HG03460 (cell line): ENCODE results near the gene PDE3B.
"Not testable (repeated sequence)": the region's sequence is repeated elsewhere in the genome, so short reads cannot be mapped to it uniquely, and the experiment has no call there.

Source experiments
- ATAC-seq: cut with Tn5 transposase; IDR thresholded peaks from one replicate; pipeline ENCODE4 v1.9.1; 2021; ENCODE audit not compliant: unreplicated experiment

PDE3B gene

DNA sequence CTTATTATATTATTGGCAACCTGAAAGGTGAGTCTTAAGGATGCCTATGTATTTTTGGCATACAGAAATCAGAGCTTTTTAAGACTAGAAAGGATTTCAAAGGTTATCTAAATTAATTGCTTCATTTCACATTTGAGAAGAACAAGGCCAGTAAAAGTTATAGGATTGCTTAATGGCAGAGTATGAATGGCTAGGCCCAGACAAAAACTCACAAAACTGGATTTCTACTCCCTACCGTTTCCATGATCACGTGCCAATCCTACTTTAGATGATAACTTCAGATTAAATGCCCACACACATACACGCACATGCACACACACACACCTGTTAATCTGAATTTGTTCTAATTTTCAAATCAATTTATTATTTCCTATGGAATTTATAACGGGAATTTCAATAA lies 1.8 kb upstream of the PDE3B start:
- ATAC-seq = no peak

DNA sequence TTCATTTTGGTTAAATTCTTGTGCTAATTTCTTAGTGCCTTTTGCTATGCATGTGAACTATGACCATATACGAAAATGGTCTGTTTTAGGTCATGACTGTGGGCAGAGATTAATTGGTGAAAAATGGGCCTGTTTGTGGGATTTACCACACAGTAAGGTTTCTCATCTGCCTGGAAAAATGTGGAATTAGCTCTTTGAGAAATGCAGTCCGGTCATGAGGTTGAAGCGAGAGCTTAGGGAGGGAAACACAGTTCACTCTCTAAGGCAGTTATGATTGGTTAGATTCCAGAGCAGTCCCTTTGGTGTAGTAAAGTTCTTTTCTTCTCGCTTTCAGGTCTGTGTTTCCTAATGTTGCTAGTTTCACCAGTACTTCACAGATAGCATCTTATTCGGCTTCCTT lies 1.2 kb upstream of the PDE3B start:
- no peak for ATAC-seq

DNA sequence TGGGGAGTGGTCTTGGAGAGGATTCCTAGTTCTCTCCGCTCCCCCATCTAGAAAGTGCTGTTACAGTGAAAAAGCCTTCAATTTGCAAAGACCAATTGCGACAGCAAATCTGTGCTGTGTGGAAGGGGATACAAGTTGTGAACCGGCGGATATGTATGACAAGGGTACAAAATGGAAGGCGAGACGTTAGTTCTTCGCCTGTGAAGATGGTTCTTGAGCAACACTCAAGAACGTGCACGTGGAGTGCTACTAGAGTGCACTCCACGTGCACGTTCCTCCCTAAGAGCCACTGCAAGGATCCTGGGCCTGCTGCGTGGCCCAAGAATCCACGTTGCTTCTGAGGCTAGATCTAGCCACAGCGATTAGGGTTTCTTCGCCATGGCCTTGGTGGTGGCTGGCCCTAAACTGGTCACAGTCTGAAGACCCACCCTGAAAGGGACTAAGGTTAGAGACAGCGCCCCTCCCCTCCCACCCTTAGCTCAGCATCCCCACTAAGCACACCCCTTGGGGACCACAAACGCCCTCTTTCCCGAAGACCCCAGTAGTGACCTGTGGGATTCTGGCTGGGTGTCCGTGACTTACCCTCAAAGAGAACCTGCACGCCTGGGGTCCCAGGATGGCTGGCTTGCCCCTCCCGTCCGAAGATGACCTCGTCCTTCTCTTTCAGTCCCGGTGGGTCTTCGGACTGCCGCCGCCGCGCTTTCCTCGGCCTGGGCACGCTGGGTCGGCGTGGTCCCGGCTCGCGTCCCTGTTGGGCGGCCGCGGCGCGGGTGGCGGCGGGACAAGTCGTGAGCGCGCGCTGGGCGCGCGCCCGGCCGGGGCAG lies 519 bp upstream of the PDE3B start:
- no peak for ATAC-seq

DNA sequence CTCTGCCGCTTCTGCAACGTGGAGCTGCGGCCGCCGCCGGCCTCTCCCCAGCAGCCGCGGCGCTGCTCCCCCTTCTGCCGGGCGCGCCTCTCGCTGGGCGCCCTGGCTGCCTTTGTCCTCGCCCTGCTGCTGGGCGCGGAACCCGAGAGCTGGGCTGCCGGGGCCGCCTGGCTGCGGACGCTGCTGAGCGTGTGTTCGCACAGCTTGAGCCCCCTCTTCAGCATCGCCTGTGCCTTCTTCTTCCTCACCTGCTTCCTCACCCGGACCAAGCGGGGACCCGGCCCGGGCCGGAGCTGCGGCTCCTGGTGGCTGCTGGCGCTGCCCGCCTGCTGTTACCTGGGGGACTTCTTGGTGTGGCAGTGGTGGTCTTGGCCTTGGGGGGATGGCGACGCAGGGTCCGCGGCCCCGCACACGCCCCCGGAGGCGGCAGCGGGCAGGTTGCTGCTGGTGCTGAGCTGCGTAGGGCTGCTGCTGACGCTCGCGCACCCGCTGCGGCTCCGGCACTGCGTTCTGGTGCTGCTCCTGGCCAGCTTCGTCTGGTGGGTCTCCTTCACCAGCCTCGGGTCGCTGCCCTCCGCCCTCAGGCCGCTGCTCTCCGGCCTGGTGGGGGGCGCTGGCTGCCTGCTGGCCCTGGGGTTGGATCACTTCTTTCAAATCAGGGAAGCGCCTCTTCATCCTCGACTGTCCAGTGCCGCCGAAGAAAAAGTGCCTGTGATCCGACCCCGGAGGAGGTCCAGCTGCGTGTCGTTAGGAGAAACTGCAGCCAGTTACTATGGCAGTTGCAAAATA lies 816 bp downstream of the PDE3B start:
- peak; percentile 42 for ATAC-seq

DNA sequence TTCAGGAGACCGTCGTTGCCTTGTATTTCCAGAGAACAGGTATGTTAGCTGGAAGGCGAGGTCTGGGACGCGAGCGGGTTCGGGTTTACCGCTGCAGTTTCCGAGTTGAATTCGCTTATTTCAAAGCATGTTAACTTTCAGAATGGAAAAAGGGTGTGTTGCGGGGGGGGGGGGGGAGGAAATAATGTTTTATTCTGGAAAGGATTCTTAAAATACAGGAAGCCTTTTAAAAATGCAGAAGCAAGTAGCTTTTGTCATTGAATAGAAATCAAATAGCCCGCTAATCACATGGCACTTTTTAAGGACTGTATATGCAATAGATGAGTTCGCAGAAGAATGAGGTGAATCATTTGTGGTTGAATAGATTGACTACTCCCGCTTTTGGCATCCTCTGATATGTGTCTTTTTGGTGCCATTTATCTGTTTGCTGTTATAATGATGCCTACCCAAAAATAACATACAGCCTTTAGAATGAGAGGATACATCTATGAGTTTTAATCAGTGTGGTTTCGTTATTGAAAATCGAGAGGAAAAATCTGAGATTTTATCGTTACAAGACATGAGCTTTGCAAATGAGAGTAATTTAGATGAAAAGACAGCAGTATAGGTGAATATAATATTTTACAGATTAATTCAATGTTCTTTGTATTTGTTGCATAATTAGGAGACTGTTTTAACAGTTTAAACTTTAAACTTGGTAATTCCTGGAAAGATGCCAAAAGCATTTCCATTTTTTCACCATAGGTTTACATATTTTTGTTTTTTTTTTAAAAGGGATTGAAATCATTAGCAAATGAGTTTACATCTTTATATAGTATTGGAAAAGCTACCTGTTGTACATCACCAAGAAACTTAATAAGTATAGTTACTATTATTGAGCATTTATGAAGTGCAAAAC lies 1.7 kb downstream of the PDE3B start:
- no peak for ATAC-seq

DNA sequence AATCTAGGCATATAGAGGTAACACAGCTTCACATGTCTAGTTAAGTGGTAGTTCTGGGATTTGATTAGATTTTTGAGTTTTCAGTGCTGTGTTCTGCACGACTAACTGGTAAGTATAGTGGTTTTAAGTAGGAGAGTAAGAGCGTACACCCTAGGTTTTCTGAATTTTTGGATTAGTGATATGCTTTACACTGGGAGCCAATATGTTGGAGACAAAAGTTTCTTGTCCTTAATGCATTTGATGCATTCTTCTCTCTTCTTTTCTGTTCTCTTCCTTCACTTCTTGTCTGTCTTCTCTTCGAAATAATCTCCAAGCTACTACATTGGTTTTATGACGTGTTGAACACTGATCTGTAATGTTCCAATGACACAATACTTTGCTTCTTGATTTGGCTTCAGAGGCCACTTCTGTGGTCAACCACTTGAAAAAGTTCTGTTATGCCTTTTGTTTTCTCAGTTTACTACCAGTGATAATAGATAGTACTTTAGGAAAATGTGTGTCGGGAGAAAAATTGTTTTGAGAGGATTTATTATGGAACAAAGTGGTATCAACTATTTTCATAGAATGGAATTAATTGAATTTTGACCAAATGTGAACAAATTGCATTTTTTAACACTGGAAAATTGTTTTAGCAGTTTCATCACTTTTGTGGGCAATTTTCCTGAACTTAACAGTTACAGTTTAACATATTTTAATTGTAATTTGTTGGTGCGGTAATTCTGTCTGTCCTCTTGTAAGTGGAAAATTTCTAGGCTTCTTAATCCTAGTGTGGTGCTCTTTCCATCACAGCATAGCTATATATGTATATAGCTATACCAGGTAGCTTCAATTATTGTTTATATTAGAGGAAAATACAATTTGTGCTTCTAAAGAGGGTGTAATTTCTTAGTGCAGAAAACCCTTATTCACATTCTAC lies 2.6 kb downstream of the PDE3B start:
- ATAC-seq = no peak

DNA sequence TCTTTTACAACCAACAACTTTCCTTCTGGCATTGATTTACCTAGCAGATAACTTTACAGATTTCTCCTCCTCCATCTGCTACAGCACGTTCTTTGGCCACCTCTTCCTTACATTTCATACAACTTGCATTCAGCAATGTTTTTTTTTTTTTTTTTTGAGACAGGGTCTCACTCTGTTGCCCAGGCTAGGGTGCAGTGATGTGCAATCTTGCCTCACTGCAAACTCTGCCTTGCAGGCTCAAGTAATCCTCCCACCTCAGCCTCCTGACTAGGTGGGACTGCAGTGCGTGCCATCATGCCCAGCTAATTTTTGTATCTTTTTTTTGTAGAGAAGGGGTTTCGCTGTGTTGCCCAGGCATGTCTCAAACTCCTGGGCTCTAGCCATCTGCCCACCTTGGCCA lies 6.5 kb downstream of the PDE3B start:
- ATAC-seq = no peak

DNA sequence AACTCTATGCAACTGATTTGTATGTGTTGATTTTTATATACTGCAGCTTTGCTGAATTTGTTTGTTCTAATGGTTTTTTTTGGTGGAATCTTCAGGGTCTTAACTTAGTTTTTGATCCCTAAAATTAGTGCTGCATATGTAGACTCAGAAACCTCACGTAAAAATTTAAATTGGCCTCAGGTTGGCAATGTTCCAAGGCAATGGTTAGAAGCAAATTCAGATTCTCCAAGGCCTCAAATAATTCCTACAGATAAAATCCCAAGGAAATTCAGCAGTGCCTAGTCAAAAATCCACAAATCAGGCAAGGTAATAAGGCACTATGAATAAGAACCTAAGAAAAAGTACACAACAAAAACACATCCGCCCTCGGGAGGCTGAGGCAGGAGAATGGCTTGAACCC lies 9.5 kb downstream of the PDE3B start:
- ATAC-seq = no peak

DNA sequence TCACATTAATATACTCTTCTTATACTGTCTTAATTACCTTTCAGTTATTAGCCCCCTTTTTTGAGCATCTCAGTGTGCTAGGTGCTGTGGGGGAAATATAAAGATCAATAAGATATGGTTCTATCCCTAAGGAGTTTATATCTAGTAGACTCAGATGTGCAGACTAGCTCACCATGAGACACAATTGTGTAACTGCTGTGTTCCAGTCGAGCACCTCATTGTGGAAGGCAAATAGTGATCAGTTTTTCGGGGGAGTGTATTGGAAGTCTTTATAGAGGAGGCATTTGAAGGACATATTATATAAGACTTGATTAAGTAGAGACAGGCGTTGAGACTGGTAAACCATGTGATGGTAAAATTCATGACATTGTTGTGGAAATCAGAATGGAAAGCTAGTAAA lies 11.8 kb downstream of the PDE3B start:
- ATAC-seq = no peak

DNA sequence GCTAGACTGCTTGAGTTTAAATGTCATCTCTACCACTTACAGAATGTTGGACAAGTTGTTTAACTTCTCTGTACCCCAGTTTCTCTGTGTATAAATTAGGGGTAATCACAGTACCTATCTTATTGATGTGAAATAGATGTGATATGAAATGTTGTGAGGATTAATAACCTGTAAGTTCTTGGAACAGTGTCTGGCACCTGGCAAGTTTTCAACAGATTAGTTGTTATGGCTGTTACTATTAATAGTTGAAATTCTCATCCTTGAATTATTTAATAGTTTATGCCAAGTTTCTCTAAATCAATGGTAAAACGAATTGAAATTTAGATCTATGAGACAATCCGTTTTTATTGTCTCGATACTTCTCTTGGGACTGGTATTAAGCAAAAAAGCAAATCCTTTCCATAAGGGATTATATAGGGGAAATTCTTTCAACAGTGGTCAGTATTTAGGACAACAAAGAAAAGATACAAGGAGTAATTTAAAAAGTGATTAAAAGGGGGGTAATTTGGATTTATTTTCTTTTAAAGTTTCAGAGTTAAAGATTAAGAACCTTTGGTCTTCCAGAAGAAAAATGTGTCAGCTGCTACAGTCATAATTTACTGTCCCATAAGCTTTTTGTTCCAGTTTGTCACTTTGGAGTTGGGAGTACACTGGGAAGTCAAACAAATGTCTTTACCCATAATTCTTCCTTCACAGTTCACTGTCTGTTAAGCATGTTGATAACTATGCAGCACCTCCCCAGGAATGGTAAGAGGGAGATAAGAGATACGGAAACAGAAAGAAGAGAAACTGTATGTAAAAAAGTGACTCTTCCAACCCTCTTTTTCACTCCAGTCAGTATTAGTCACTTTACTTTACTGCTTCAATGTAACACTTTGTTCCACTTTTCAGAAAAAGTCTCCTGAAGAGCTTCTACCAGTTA lies 13.2 kb downstream of the PDE3B start:
- no peak for ATAC-seq

DNA sequence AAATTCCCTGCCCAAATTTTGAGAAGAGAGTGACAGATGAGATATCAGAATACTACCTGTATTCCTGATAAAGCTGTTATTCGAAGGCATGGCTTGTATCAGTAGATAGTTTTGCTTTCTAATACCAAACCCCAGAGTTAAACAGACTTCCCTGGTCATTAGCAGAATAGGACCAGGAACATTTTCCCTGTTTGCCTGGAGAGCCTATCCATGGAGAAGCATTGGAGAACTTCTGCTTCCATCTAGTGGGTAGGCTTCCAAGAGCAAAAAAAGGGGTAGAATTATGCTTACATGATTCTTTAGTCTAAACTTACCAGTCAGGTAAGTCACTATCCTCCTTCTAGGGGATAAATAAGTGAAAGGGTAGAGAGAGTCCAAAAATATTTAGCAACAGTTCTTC lies 14.2 kb downstream of the PDE3B start:
- ATAC-seq = no peak

DNA sequence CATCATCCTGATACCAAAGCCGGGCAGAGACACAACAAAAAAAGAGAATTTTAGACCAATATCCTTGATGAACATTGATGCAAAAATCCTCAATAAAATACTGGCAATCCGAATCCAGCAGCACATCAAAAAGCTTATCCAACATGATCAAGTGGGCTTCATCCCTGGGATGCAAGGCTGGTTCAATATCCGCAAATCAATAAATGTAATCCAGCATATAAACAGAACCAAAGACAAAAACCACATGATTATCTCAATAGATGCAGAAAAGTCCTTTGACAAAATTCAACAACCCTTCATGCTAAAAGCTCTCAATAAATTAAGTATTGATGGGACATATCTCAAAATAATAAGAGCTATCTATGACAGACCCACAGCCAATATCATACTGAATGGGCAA lies 21.3 kb downstream of the PDE3B start:
- ATAC-seq = not testable (repeated sequence)

DNA sequence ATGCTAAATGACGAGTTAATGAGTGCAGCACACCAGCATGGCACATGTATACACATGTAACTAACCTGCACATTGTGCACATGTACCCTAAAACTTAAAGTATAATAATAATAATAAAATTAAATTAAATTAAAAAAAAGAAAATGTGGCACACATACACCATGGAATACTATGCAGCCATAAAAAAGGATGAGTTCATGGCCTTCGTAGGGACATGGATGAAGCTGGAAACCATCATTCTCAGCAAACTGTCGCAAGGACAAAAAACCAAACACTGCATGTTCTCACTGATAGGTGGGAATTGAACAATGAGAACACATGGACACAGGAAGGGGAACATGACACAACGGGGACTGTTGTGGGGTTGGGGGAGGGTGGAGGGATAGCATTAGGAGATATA lies 23.7 kb downstream of the PDE3B start:
- not testable (repeated sequence) for ATAC-seq

DNA sequence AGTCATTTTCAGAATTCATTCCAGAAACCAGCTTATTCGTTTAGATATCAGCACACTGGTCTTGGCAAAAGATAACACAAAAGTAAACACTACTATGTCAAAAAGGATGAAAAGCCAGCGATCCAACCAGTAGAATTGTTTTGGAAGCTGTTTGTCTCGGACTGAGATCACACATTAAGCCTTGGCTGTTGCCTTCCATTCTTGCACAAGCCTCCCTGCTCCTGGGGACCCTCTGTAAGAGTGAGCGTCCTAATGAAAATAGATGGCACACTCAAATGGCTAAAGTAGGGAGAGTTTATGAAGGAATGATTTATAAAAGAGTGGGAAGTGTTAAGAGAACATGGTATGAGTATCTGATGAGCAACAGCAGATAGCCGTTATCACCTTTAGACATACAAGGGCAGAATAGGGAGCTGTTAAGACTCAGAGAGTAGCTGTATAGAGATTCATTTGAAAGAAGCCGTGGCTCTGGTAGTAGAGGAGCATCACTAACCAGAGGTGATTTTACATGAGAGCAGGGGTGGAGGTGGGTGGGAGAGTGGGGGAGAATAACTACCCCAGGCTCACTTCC lies 25.2 kb downstream of the PDE3B start:
- no peak for ATAC-seq

DNA sequence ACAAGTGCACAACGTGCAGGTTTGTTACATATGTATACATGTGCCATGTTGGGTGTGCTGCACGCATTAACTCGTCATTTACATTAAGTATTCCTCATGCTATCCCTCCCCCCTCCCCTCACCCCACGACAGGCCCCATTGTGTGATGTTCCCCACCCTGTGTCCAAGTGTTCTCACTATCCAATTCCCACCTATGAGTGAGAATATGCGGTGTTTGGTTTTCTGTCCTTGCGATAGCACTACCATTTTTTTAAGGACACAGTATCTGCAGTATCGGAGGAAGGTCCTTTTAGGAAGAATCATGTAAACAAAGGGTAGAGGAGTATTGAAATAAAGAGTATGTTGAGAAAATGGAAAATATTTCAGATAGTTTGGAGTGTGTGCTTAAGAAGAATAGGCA lies 25.9 kb downstream of the PDE3B start:
- no peak for ATAC-seq

DNA sequence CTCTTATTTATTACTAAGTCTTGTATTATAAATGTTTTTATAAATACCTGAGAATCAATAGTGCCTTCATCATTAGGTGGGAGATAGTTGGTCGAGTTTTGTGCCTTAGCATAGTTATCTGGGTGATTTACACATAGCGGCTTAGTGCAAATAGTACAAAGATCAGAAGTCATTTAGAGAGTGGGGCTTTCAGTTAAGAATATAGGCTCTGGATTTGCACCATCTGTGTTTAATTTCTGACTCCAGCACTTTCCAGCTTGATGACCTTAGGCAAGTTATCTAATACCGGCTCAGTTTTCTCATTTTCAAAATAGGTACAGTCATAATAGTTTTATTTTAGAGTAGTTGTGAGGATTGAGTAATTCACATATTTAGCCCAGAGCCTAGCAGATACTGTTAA lies 26.4 kb downstream of the PDE3B start:
- no peak for ATAC-seq

DNA sequence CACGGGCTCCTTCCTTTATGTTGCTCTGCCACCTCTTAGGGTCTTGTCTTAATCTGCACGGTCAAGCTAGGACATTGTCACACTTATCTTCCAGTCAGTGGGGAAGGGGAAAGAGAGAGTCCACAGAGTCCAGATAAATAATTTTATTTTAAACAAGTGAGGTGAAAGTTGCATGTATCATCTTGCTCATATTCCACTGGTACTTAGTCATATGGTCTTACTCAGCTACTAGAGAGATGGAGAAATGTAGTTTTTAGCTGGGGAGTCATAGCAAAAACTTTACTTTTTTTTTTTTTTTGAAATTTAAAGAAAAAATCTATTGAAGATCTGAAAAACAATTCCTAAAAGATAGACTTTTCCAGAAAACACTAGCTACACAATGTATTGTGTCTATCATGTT lies 29.0 kb downstream of the PDE3B start:
- ATAC-seq = no peak

DNA sequence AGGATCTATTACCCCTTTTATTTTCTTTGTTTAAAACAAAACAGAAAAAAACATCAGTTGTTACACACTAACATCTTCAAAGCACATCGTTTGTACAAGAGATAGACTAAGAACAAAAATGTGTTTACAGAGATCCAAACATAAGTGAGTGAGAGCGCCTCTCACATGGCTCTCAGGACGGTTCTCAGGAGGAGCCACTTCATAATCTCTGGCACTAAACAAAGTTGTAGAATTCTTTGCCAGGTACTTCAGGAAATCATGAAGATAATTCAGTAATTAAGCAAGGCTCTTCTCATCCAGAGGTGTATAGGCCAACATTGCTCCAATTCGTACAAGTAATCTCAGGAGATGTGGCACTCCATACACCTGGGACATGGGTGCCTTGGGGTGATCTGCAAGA lies 29.8 kb downstream of the PDE3B start:
- no peak for ATAC-seq

DNA sequence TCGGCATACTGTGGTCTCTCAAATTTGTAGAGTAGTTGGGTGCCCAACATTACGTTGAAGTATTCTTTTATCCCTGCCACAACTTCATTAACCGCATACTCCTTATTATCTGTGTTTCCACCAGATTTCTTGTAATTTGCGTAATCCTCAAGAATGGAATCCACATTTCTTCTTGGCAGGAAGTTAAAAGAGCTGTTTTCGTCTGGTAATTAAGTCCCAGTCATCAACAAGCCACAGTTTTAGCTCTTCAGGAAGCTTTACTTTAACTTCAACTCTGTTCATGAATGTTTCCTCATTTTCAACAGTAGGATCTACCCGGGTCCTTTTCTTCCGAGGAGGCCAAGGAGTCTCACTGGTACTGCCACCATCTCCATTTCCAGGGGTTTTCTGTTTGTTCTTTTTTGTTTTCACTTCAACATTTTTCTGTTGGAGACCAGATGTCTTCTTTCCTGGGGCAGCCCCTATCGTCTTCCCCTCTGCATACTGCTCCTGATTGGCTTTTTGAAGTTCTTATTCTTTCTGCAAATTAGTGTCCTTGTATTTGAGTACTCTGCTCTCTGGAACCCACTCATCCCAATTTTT lies 30.3 kb downstream of the PDE3B start:
- ATAC-seq = no peak
